SIG-M5 (cell line): ENCODE results near the gene PIK3R5.

Experiments
- DNase-seq: peaks from one replicate; lab custom pipeline; 2025; lab: John Stamatoyannopoulos, UW

Gene PIK3R5

DNA sequence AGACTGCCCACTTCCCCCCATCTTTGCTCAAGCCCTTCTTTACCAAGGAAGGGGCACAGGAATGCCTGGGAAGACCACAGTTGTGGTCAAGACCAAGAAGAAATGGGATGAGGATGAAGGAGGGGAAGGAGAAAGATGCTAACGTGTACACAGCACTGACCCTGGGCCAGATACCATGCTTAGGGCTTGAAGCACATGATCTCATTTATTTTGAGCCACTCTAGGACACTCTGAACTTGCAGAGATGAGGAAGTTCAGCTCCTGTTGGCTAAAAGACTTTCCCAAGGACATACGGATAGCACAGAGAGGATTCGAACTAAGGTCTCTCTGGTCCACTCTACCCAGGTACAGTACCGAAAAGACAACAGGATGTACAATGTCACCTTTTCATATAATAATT lies 42.6 kb downstream of the PIK3R5 start:
- DNase-seq = no peak

DNA sequence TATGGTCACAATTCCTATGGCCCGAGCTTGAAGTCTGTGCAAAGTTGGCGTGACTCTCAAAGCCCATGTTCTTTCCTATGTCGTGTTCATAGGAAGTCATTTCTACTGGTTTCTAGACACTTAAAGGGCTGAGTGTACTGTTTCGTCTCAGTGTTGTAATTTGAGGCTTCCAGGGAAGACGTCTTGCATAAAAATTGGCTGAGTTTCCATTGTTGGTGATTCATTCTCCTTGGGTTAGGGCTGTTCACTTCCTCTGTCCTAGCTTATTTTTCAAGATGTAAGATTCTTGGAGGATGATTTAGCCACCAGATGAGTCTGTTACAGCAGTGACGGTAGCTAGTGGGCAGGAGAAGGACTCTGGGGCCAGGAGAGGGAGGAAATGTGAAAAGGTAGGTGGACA lies 43.1 kb downstream of the PIK3R5 start:
- peak; percentile 71 for DNase-seq

DNA sequence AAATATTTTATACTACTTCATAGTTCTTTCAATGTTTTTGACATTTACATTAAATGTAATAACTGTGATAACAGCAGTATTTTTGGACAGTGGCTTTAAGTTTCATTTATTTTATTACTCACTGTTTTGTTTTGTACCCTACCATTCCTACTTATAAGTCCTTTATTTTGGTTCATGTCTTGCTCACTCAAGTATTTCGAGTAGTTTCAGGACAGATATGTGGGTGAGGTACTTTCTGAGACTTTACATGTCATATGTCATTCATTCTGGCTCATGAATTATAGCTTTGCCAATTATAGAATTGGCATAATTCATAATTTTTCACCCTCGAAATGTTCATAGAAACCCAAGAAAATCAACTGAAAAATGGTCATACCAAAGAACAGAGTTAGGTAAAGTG lies 44.4 kb downstream of the PIK3R5 start:
- DNase-seq = no peak

DNA sequence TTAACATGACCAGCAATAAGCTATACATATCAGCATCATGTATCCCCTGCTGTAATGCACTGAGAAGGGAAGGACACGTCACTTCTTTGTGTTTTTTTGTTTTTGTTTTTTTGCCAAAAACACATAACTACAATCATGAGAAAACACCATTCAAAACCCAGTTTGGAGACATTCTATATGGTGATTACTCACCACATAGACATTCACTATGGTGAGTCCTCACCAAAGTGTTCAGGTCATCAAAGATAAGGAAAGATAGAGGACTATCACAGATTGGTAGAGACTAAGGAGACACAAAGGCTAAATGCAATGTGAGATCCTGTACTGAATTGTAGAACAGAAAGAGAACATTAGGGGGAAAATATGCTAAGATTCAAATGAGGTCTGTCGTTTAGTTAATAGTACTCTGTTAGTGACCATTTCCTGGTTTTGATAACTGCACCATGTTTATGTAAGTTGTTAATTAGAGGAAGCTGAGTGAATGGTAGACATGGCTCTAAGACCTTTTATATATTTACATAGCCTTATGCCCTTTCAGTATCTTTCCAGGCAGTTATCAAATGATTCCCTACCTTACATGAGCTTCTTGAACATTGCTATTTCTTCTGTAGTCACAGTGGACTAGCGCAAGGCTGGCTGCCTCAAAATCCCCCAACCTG lies 46.6 kb downstream of the PIK3R5 start:
- no peak for DNase-seq

DNA sequence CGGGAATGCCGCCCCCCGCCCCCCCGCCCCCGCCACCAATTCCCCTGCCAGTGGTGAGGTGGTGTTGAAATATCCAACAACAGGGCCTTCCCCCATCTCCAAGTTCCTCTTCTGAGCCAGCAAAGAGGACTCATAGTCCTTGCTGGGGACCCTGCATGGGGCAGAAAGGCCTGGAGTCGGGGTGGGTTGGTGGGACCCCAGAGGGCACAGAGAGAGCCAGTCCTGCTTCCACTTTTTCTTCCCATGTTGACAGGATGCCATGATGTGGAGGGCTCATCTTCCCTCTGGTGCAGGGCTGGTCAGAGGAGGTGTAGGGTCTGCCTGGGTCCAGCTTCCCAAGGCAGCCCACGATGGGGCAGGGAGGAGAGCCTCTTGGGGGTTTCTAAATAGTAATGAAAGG lies 49.0 kb downstream of the PIK3R5 start:
- no peak for DNase-seq

DNA sequence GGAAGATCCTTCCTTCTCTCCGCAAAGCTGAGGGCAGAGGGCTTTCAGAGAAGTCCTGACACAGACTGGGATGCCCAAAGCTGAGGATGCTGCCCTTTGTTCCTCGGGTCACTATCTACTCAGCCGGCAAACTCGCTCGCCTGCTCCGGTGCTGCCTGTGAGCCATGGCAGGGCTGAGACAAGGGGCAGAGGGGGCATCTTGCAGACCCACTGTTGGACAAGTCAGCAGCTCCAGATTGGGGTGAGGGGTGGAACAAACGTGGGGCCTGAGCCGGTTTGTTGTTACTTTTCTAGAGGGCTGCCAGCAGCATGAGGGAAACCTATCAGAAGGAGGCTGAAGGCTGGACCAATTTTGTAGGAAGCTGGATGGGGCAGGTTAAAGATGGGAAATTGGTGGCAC lies 51.0 kb downstream of the PIK3R5 start:
- no peak for DNase-seq

DNA sequence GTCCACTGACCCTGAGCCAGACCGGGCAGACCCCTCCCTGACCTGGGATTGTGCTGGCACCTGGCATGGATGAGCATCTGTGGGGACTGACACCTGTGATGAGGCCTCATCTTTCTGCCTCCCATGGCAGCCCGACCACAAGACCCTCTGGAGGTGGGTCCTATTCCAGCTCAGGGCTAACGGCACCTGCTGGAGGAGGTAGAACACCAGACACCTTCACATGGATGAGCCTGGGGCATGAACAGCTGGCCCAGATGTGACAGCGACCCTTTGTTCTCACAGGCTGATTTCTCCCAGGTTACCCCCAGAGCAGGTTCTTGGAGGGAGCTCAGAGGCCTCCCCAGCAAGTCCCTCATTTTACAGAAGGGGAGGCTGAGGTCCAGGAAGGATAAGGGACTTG lies 51.6 kb downstream of the PIK3R5 start:
- DNase-seq = no peak

DNA sequence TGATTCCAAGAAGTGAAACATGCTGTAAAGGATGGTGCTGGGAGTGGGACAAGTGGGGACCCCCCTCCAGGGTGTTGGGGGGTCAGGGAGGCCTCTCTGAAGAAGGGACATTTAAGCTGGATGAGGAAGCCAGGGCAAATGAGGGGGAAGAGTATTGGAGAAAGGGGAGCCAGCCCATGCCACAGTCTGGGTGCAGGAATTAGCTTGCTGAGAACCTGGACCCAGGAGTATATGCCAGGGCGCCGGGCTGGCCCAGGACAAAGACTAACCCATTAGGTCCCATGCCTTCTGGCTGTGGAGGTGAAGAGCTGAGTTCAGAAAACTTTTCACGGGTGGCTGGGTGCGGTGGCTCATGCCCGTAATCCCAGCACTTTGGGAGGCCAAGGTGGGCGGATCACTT lies 52.4 kb downstream of the PIK3R5 start:
- DNase-seq = no peak

DNA sequence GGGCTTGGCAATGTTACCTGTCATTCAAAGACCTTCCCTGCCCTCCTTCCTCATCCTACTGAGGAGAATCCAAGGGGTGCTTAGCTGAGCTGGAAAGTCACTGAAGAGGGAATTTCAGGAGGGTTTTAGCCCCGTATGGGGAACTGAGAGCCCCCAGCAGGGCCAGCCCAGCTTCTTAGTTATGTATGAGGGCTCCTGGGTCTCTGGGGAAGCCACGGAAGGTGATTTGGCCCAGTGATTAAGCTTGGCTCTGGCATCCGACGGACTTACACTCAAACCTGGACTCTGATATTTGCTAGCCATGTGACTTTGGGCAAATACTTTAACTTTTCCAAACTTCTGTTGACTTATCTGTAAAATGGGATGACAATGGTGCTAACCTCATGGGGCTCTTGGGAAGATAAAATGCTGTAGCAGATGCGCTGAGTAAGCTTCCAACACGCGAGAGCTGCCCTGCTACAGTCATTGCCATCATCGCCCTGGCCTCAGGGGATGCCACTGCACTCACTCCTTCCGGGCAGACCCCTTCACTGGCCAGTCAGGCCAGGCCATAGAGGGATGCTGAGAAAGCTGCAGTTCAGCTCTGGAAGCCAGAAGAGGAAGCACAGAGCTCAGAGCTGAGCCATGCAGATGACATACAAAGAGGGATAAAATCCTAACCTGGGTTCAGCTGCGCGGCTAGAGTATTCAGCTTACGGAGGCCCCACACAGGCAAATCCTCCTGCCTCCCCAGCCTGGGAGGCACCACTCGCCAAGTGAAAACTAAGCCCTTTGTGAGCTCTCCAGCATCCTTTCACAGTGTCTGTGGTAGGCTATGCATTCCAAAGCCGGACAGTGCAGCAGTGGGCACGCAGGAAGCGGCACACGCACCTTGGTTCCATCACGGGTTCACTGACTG lies 53.2 kb downstream of the PIK3R5 start:
- no peak for DNase-seq

DNA sequence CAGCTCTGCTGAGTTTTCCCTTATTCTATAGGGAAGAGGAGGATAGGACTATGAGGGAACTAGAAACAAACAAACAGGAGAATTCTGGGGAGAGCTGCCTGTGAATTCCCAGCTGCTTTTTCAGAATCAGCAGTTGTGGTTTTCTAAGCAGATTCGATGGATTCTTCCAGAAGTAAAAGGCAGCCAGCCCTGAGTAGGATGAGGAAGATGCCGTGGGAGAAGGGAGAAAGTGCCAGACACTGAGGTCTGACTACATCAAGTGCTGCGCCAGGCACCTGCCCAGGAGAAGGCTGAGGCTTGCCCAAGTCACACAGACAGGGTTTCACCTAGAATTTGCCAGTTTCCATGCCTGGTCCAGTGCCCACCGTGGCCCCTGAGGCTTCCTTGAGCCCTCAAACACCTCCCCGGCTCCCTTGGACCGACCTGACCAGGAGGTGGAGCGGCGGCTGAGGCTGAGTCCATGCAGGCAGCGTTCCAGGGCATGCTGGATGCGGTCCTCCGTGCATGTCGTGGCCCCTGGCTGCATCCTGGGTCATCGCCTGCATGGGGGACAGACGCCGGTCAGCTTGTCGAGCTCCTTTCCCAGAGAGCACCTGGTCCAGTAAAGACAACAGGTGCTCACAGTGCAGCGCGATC lies 54.4 kb downstream of the PIK3R5 start:
- DNase-seq = no peak

DNA sequence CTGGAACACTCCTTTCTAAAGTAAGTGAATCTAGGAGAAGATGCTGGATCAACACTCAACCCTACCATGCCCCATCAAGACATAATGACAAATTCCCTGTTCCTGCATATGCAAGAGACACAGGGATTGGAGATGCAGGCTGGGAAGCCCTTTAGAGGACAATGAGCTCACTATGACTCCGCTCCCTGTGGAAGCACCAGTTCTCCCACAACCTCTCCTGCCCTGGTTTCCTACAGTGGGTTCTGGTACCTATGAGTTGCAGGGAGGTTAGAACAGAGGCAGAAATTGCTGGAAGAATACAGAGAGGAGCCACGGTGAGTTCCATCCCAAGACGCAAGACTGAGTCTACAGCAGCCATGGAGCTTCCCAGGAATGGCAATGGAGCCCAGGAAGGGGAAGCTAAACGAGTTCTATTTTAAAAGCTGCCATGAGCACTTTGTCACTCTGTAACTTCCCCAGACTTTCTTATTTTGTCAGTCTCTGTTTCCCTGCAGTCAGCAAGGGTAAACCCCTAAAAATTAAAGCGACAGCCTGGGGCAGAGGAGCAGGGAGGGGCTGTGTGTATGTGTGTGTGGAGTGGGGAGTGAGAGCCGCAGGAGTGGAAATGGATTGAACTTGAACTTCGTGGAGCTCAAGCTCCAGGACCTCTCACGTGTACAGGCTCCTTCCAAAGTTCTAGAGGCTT lies 55.8 kb downstream of the PIK3R5 start:
- DNase-seq = no peak

DNA sequence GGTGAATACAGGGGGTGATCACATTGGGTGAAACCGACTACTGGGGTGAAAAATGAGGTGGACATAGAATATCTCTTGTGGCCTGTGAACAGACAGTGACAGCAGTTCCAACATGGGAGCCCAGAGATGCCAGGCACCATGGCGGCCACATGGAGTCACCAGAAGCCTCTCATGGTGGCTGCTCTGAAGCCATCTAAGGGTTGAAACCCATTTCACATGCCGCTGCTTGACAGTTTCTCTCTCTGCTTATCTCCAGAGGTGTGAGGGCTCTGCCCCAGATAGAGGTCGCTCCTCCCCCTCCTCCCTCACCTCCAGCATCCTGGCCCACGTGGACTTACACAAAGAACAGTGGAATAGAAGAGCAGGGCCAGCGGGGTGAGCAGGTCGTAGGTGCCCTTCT lies 60.2 kb downstream of the PIK3R5 start:
- no peak for DNase-seq

DNA sequence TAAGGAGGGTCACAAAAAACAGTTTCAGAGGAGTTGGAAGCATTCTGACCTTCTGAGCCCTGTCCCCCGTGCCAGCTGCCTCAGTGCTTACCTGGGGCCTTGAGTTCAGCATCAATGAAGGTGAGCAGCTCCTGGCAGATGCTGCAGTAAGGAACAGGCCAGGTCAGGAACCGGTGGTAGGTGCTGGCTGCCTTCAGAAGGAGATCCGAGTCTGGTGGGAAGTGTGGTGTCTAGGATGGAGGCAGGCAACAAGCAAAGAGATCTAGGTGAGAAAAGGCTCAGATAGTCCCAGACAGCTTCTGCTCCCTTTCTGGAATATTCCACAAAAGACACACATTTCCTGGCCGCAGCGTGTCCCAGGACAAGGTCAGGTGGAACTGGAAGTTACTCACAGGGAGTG lies 60.8 kb downstream of the PIK3R5 start:
- no peak for DNase-seq

DNA sequence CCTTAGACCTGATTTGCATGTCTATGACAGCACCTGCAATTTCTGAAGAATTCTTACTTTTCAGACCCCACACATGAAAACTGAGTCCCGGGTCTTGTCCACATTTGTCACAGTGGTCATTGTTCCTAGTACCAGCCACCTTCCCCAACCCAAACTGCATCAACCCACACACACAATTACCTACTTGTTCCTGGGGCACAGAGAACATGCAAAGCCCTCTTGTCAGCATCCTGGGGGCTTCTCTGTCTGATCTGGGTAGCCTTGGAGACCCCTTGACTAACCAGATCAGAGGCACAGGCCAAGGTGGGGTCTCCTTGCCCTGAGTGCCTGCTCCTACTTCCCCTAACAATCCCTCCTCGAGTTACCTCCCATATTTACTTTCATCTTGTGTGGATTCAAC lies 61.3 kb downstream of the PIK3R5 start:
- no peak for DNase-seq

DNA sequence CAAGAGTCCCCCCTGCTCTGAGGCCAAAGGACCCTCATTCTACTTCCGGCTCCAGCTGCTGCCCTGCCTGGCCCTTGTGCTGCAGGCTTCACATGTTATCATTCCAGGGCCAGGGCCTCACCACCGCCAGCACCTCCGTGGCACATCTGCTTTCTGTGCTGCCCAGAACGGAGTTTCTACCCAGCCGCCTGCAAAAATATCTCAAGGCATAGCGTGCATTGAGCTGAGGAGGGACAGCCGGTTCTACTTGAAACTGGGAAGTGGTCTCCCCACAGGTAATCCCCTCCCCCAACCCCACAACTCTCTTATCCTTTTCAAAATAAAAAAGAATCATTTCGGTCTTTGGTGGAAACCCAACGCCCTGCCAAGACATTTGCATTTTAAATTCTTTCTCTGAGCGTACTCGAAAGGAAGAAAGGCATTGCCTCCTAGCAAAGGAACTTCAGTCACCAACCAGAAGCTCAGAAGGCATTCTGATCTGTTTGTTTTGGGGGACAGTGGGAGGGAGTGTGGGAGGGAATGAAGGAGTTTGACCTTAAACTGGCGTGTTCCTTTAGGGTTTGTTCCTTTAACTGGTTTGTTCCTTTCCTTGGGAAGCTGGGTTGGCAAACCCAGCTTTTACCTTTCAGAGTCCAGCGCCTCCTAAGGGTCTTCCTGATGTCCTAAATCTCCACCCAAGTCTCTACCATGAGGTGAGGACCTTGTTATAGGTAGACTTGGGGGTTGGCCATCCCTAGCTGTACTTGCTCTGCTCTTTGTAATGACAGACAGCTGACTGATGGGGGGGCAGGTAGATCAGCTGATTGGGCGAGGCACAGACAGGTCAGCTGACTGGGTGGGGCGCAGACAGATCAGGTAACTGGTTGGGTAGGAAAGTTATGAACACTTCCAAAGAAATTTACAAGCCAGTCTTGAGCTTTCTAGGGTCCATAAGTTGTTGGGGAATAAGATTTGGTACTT lies 64.6 kb downstream of the PIK3R5 start:
- DNase-seq = no peak

DNA sequence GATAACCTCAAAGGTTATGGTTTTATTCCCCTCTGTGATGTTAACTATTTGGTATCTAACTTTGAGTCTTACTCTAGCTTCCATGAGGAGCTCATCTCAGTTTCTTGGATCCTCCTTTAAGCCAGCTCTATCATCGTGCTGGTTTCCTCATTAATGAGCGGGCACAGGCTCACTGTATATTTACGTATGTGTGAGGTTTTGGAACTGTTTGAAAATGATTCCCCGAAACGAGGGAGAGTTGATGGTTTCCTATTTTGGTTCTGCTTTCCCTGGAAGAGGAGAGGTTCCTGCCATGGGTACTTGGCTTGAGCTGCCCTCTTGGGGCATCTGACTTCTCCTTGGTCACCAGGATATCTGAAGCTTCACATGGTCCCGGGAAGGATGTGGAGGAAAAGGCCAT lies 65.3 kb downstream of the PIK3R5 start:
- no peak for DNase-seq

DNA sequence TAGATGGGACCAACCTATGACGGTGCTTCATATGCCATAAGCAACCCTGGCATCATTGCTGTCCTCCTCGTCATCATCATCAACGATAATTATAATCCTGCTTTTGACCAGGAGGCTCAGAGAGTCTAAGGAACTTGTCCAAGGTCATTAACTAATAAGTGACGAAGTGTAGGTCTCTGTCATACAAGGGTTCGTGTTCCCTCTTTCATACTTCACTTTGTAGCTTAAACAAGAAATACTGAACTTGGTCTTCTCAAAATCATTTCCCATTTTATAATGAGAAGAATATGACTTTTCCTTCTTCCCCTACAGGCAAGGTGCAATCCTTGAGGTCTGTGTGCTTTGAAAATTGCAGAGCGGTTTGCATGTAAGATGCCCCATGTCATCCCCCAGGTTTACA lies 66.9 kb downstream of the PIK3R5 start:
- DNase-seq = no peak

DNA sequence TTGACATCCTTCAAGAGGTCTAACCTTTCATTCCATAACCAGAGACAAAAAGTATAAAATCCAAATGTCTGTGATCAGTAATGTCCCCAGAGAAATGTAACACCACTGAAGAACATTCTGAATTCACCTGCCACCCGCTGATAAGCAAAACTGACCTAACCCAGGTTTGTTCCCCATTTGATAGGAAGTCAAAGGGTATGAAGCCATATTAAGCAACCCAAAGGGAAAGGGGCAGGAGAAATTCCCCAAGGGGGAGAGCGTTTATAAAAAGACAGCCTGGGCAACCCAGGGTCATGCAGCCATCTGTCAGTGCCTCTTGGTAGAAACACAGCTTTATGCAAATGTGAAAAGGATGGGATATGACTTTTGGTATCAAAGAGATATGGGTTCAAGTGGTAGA lies 67.4 kb downstream of the PIK3R5 start:
- DNase-seq = no peak

DNA sequence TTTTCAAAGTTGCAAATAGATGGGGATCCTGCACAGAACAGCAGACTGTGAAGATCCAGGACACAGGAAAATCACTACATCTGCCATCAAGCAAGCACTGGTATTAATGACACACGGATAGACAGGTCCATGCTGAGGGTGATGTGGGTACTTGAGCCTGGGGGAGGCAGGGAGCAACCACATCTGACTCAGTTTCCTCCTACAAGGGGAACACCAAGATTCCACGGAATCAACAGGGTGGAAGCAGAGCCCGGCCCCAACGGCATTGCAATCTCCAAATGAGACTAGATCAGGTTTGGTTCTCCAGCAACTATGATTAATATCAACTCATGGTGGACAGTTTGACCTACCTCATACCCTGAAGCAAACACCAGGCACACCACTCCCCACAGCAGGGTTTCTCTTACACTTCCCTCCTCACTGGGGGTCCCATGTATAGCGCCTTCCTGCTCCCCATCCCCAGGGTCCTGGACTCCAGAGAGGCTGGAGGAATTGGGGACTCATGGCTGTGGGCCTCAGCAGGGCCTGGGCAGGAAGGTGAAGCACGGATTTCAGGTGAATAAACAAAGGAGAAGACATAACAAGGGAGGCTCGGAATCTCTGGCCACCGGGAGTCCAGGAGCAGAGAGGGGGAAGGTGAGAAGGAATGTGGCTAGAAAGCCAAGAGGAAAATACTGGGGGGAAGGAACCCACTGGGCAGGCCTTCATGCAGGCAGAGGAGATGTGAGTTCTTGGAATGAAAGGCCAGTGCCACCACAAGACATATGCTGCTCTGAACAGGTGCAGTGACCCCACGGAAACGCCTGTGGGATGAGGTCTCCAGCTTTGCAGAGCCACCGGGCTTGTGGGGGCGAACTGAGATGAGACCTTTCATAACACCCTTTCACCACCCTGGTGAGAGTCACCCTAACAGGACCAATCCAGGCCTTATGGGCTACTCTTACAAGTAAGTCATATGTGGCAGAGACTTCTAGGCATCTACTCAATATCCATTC lies 68.6 kb downstream of the PIK3R5 start:
- DNase-seq = no peak

DNA sequence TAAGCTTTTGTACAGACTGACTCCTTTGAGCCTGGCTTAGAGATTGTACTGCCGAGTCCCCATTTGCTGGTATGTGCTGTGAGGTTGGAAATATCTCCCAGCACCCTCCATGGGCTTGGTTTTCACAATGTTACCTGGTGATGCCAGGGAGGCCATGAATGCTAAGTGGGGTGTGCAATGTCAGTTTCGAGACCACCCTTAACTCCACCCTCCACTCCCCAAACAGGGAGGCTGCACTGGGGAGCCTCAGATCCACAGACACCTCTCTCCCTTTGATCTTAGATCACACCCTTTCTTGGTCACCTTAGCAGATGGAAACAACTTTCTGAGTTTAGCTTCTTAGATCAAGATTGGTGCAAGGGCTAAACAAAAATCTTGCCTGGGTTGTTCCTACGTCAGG lies 69.4 kb downstream of the PIK3R5 start:
- no peak for DNase-seq
